ES-I3 (cell line): ENCODE data around the gene CFAP298.
A peak's percentile ranks its signal among the peaks of the same experiment; 100 is the strongest.
"Not testable (repeated sequence)": the region's sequence is repeated elsewhere in the genome, so short reads cannot be mapped to it uniquely, and the experiment has no call there.

Experiments used
- H3K36me3 ChIP-seq: 2 replicates; pipeline ENCODE4 v1.6.1; 2013; ENCODE audit warnings: mild to moderate bottlenecking, low read length, control low read depth, moderate library complexity; ENCODE audit not compliant: insufficient read depth
- H3K4me1 ChIP-seq: 2 replicates; pipeline ENCODE4 v1.6.1; 2013; ENCODE audit warnings: mild to moderate bottlenecking, control low read depth, low read length; ENCODE audit not compliant: insufficient read depth
- H3K9ac ChIP-seq: 2 replicates; pipeline ENCODE4 v1.6.1; 2013; ENCODE audit warnings: low read depth, mild to moderate bottlenecking, low read length, moderate library complexity
- H3K9me3 ChIP-seq: 2 replicates; pipeline ENCODE4 v1.6.1; 2013; ENCODE audit warnings: mild to moderate bottlenecking, low read length, moderate library complexity; ENCODE audit not compliant: control insufficient read depth, insufficient read depth

CFAP298 gene

GRCh38 chr21:32610940-32611339, 1.2 kb downstream of the CFAP298 start:
- H3K4me1 ChIP-seq, H3K36me3 ChIP-seq, H3K9me3 ChIP-seq: not testable (repeated sequence)
- H3K9ac ChIP-seq: peak overlapping the region; percentile 96; the same call in 1 of the 2 replicates

DNA sequence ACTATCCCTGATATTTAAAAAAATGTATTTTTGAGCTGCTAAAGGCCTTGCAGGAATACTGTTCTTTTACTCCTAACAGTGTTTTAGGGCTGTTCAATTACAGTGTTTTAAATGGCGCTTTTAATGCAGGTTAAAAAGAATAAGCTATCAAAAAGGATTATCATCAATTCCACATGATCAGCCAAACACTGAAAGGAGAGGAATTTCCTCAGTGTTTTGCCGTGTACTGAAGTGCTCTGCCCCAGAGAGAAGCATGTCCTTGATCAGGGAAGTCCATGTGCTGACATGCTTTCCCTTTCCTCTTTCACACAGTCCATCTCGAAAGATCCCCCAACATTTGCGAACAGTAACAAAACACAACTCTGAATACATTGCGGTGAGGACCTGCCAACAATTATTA, 3.3 kb downstream of the CFAP298 start:
- Histone ChIP-seq H3K9me3 (no peaks in the 10 kb centered on the region), H3K4me1 (peaks cover 20% of the 10 kb centered on the region), H3K36me3 (peaks cover 4% of the 10 kb centered on the region; the same call in 1 of the 2 replicates), H3K9ac (no peak overlapping the region)

DNA sequence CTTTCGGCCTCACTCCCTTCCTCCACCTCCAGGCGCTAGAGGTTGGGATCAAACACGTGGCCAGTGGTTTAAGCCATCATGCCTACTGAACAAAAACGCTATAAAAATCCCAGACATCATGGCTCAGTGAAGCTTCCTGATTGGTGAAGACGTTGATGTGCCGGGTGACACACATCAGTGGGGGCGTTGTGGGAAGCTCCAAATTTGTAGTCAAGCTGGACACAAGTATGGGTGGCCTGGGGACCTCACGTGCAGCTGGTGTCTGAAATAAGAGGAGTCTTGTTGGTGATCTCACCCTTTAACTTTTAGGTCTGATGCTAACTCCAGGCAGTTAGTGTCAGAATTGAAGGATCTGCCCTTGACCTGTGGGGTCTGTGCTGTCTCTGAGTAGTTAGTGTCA, 6.7 kb downstream of the CFAP298 start:
- H3K9me3 ChIP-seq: no peaks in the 10 kb centered on the region
- H3K4me1 ChIP-seq: peaks cover 30% of the 10 kb centered on the region
- peaks cover 4% of the 10 kb centered on the region; the same call in 1 of the 2 replicates for H3K36me3 ChIP-seq
- no peak overlapping the region for H3K9ac ChIP-seq

- H3K36me3 ChIP-seq: peaks cover 6% of the 10 kb centered on the region; the same call in 1 of the 2 replicates
- no peaks in the 10 kb centered on the region for H3K9me3 ChIP-seq
- no peak overlapping the region for H3K9ac ChIP-seq
- H3K4me1 ChIP-seq: peaks cover 30% of the 10 kb centered on the region
Observed at GRCh38 chr21:32604464-32604863, 7.7 kb downstream of the CFAP298 start.

DNA sequence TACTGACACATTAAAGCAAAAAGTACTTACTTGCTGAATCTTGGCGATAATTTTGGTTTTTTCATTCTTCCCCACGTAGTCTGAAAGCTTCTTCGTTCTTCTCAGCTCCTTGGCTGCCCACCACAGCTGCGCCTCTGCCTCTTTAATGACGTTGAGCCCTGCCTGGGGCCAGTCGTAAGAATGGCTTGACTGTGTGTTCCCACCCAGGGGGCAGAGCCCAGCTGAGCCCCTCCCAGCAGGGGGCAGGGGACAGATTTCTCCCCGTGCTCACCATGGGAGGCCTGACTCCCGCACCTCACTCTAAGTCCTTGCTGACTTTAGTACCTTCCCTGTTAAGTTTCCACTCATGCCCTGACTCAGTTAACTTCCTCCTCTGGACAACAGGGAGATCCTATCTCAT, 9.0 kb downstream of the CFAP298 start:
- H3K4me1 ChIP-seq: peaks cover 30% of the 10 kb centered on the region
- peaks cover 3% of the 10 kb centered on the region; the same call in 1 of the 2 replicates for H3K36me3 ChIP-seq
- H3K9ac ChIP-seq: no peak overlapping the region
- no peaks in the 10 kb centered on the region for H3K9me3 ChIP-seq

GRCh38 chr21:32602099-32602498, 10.1 kb downstream of the CFAP298 start:
- H3K9me3 ChIP-seq: no peaks in the 10 kb centered on the region
- H3K9ac ChIP-seq: no peak overlapping the region
- H3K36me3 ChIP-seq: peaks cover 3% of the 10 kb centered on the region; the same call in 1 of the 2 replicates
- H3K4me1 ChIP-seq: peaks cover 30% of the 10 kb centered on the region

DNA sequence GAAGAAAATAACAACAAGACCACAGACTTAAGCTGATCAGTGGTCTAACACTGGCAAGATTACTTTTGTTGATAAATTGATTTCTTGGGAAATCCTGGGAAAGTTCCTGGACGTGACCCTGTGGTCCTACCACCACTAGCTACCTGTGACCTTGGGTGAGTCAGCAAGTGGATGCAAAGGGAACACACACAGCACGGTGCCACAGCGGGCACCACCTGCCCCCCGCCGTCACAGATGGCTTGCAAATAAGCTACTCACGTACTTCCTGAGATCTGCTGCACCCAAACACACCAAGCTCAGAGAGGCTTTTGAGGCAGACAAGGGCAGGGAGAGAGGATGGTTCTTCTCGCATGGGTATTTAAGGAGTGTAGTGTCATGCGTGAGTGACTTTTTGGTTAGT, 12.7 kb downstream of the CFAP298 start:
- Histone ChIP-seq H3K36me3 (peaks cover 3% of the 10 kb centered on the region; the same call in 1 of the 2 replicates), H3K4me1 (peaks cover 15% of the 10 kb centered on the region), H3K9ac (no peak overlapping the region), H3K9me3 (no peaks in the 10 kb centered on the region)

GRCh38 chr21:32599091-32599490, 13.1 kb downstream of the CFAP298 start:
- peaks cover 12% of the 10 kb centered on the region for H3K4me1 ChIP-seq
- peaks cover 3% of the 10 kb centered on the region; the same call in 1 of the 2 replicates for H3K36me3 ChIP-seq
- no peak overlapping the region for H3K9ac ChIP-seq
- no peaks in the 10 kb centered on the region for H3K9me3 ChIP-seq

DNA sequence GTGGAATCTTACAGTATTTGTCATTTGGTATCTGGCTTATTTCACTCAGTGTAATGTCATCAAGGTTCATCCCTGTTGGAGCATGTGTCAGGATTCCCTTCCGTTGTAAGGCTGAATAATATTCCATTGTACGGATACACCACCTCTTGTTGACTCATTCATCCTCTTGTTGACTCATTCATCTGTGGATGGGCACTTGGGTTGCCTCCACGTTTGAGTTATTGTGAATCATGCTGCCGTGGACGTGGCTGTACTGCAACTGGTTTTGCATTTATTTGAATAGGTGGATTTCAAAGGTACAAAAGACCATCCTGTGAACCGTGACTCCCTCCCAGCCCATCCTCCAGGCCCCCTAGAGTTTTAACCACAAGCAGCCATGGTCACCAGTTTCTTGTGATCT, 15.0 kb downstream of the CFAP298 start:
- Histone ChIP-seq H3K36me3 (peaks cover 3% of the 10 kb centered on the region; the same call in 1 of the 2 replicates), H3K4me1 (no peaks in the 10 kb centered on the region), H3K9me3 (no peaks in the 10 kb centered on the region), H3K9ac (no peak overlapping the region)

GRCh38 chr21:32595431-32595830, 16.7 kb downstream of the CFAP298 start:
- H3K9ac ChIP-seq: no peak overlapping the region
- peaks cover 3% of the 10 kb centered on the region; the same call in 1 of the 2 replicates for H3K36me3 ChIP-seq
- no peaks in the 10 kb centered on the region for H3K9me3 ChIP-seq
- H3K4me1 ChIP-seq: no peaks in the 10 kb centered on the region

DNA sequence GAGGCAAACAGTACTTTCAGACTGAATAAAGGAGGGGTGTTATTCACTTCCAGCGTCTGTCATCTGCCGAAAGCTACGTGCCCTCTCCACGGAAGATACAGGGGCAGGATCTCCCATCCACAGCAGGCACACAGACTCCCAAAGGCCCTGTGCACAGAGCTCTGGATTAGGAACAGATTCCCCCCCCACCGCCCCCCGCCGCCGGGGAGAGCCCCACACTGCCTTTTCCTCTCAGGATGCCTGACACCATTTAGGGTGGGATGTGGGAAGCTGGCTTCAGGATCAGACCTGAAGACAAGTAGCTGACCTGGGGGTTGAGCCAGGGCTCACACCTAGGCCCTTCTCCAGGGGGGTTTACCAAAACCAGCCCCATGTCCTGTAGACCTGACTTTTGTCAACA, 18.5 kb downstream of the CFAP298 start:
- H3K9ac ChIP-seq: no peak overlapping the region
- H3K4me1 ChIP-seq: no peaks in the 10 kb centered on the region
- H3K36me3 ChIP-seq: no peaks in the 10 kb centered on the region
- no peaks in the 10 kb centered on the region for H3K9me3 ChIP-seq

DNA sequence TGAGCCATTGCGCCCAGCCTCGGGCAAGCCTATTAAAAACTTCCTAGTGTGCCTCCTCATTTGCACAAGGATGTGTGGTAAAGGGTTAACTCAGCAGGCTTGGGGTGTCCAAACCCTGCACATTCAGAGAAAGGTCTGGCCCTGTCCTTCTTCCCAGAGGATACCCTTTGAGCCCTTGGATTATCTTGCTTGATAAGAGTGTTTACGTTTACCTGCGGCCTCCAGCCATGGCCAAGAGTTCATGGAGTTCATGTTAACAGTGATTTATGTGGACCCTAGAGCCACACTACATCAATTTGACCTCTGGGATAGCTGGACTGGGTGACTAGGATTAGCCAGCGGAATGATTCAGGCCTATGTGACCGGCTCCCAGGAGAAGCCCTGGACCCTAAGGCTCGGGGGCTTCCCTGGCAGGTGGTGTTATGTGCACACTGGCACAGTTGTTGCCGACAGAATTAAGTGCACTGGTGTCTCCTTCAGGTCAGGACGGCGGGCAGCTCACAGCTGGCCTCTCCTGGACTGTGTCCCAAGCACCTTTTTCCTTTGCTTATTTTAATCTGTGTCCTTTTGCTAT, 19.2 kb downstream of the CFAP298 start:
- Histone ChIP-seq H3K9me3 (no peaks in the 10 kb centered on the region), H3K36me3 (no peaks in the 10 kb centered on the region), H3K9ac (no peak overlapping the region), H3K4me1 (no peaks in the 10 kb centered on the region)

DNA sequence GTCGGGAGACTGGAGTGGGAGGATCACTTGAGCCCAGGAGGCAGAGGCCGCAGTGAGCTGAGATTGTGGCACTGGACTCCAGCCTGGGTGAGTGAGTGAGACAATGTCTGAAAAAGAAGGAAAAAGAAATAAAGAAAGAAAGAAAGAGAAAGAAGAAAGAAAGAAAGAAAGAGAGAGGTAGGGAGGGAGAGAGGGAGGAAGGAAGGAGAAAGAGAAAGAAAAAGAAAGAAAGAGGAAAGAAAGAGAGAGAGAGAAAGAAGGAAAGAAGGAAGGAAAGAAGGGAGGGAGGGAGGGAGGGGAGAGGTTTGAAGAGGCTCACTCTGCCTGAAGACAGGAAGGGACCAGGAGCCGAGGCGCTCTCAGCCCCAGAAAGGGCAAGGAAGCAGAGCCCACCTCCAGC, 22.0 kb downstream of the CFAP298 start:
- Histone ChIP-seq H3K9me3 (no peaks in the 10 kb centered on the region), H3K36me3 (no peaks in the 10 kb centered on the region), H3K9ac (no peak overlapping the region), H3K4me1 (no peaks in the 10 kb centered on the region)

DNA sequence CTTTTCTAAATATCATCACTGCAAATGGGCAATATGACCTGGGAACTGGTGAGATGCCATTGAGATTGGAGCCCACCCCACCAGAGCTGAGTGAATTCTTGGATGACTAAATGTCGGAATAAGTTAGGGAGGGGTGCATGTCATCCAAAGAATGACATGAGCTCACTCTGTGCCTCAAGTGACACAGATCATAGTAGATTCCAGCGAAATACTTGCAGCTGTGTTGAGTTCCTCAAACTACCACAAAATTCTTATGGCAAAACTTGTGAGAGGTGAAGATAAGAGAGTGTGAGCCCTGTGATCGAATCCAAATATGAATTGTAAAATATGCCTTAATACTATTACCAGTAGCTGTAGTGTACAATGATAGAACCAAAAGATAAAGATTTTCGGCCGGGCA, 24.5 kb downstream of the CFAP298 start:
- Histone ChIP-seq H3K36me3 (no peaks in the 10 kb centered on the region), H3K4me1 (no peaks in the 10 kb centered on the region), H3K9me3 (no peaks in the 10 kb centered on the region), H3K9ac (no peak overlapping the region)

- H3K9me3 ChIP-seq: no peaks in the 10 kb centered on the region
- no peak overlapping the region for H3K9ac ChIP-seq
- H3K4me1 ChIP-seq: no peaks in the 10 kb centered on the region
- H3K36me3 ChIP-seq: no peaks in the 10 kb centered on the region
Observed at GRCh38 chr21:32587120-32587519, 25.1 kb downstream of the CFAP298 start.
